Liver (tissue), 9 donors: ENCODE data around the gene CPA2. TPM values are rescaled to one million over a fixed set of nuclear protein-coding genes. Genes with fewer than 3 reads are reported as not detected.

Experiments
- DNase-seq: peaks from one replicate; pipeline ENCODE4 v3.0.0-alpha.2; 2017; ENCODE audit warnings: low spot score
- H3K27ac ChIP-seq, 2 donors: one replicate each; pipeline ENCODE4 v1.7.0; 2013; ENCODE audit warnings: inconsistent platforms in 2 of 2, low read length in 2 of 2, control low read depth in 1 of 2, low read depth in 1 of 2, mild to moderate bottlenecking in 1 of 2
- H3K27me3 ChIP-seq, 4 donors: one replicate each; pipeline versions ENCODE4 v1.6.1 to v1.7.0; 2013; ENCODE audit warnings: low read length in 3 of 4, inconsistent platforms in 1 of 4, mild to moderate bottlenecking in 1 of 4, moderate library complexity in 1 of 4; ENCODE audit not compliant: control insufficient read depth in 4 of 4, insufficient read depth in 4 of 4
- H3K36me3 ChIP-seq, 4 donors: one replicate each; pipeline versions ENCODE4 v1.6.1 to v1.7.0; 2013; ENCODE audit warnings: low read length in 3 of 4, mild to moderate bottlenecking in 3 of 4, low read depth in 1 of 4, moderate library complexity in 1 of 4; ENCODE audit not compliant: control insufficient read depth in 4 of 4, insufficient read depth in 3 of 4
- H3K4me1 ChIP-seq, 4 donors: one replicate each; pipeline versions ENCODE4 v1.6.1 to v1.7.0; 2013; ENCODE audit warnings: low read length in 3 of 4, mild to moderate bottlenecking in 3 of 4, moderate library complexity in 1 of 4; ENCODE audit not compliant: control insufficient read depth in 4 of 4, insufficient read depth in 4 of 4
- H3K4me3 ChIP-seq, 3 donors: one replicate each; pipeline versions ENCODE4 v1.6.1 to v1.7.0; 2013; ENCODE audit warnings: low read length in 3 of 3, control low read depth in 1 of 3, low read depth in 1 of 3, mild to moderate bottlenecking in 1 of 3
- H3K9ac ChIP-seq, 2 donors: one replicate each; pipeline ENCODE4 v1.7.0; 2013; ENCODE audit warnings: low read length in 2 of 2, mild to moderate bottlenecking in 2 of 2, moderate library complexity in 2 of 2, control low read depth in 1 of 2, low read depth in 1 of 2
- H3K9me3 ChIP-seq, 4 donors: one replicate each; pipeline versions ENCODE4 v1.6.1 to v1.7.0; 2013; ENCODE audit warnings: low read length in 3 of 4; ENCODE audit not compliant: control insufficient read depth in 4 of 4
- ATF3 ChIP-seq: IDR thresholded peaks from 2 replicates; pipeline ENCODE4 v1.6.1; 2016; ENCODE audit warnings: antibody characterized with exemption
- CTCF ChIP-seq: fragments of 150-350 bp; IDR thresholded peaks from 2 replicates; pipeline ENCODE4 v1.5.1; 2017; ENCODE audit warnings: improper control_type of control experiment, low read depth, low read length; ENCODE audit not compliant: missing input control
- EGR1 ChIP-seq, 2 donors: IDR thresholded peaks; 2 replicates each; pipeline ENCODE4 v1.6.1; 2016 to 2018; ENCODE audit warnings: antibody characterized with exemption in 2 of 2, low read depth in 2 of 2
- FOXA2 ChIP-seq: IDR thresholded peaks from 2 replicates; pipeline ENCODE4 v1.6.1; 2016; ENCODE audit warnings: antibody characterized with exemption
- GABPA ChIP-seq, 2 donors: IDR thresholded peaks in 1 of 2; conservative IDR thresholded peaks in 1 of 2; 2 replicates each; pipeline ENCODE4 v1.6.1; 2016; ENCODE audit warnings: antibody characterized with exemption in 2 of 2, mild to moderate bottlenecking in 1 of 2, moderate library complexity in 1 of 2
- HNF4A ChIP-seq, 2 donors: conservative IDR thresholded peaks; 2 replicates each; pipeline ENCODE4 v1.6.1; 2016; ENCODE audit warnings: antibody characterized with exemption in 2 of 2, mild to moderate bottlenecking in 2 of 2
- HNF4G ChIP-seq: IDR thresholded peaks from 2 replicates; pipeline ENCODE4 v1.6.1; 2016; ENCODE audit warnings: antibody characterized with exemption
- JUND ChIP-seq, 2 donors: IDR thresholded peaks; 2 replicates each; pipeline ENCODE4 v1.6.1; 2016; ENCODE audit warnings: antibody characterized with exemption in 2 of 2
- MAX ChIP-seq: IDR thresholded peaks from 2 replicates; pipeline ENCODE4 v1.6.1; 2016; ENCODE audit warnings: antibody characterized with exemption
- NR2F2 ChIP-seq: IDR thresholded peaks from 2 replicates; pipeline ENCODE4 v1.6.1; 2016; ENCODE audit warnings: antibody characterized with exemption
- RAD21 ChIP-seq, 2 donors: IDR thresholded peaks; 2 replicates each; pipeline ENCODE4 v1.6.1; 2016; ENCODE audit warnings: antibody characterized with exemption in 2 of 2, mild to moderate bottlenecking in 2 of 2
- REST ChIP-seq: IDR thresholded peaks from 2 replicates; pipeline ENCODE4 v1.6.1; 2016; ENCODE audit warnings: antibody characterized with exemption, mild to moderate bottlenecking
- RXRA ChIP-seq, 2 donors: IDR thresholded peaks; 2 replicates each; pipeline ENCODE4 v1.6.1; 2017 to 2018; ENCODE audit warnings: antibody characterized with exemption in 2 of 2, mild to moderate bottlenecking in 1 of 2
- YY1 ChIP-seq: IDR thresholded peaks from 2 replicates; pipeline ENCODE4 v1.6.1; 2016; ENCODE audit warnings: antibody characterized with exemption, mild to moderate bottlenecking
- WGBS: extraction: QIAGEN DNeasy Blood & Tissue Kit; methylation state at CpG from one replicate; pipeline ENCODE4 v1.1.7; 2013; 5-methylcytosine and 5-hydroxymethylcytosine counted together
- polyA plus RNA-seq, 2 donors: library from polyadenylated mRNA; stranded (reverse) in 1 of 2; unstranded in 1 of 2; fragments of 200-250 nt in 1 of 2; fragments of >200 nt in 1 of 2; fragmentation: Nextera tagmentation in 1 of 2; extraction: Ambion mirVana in 1 of 2; gene quantifications; one replicate each; pipeline versions ENCODE4 v1.2.1 to v1.2.3, GENCODE V29; 2013 to 2015
- total RNA-seq, 2 donors: library from RNA; depleted of rRNA; stranded (reverse); fragments of >200 nt; gene quantifications; one replicate each; pipeline ENCODE4 v1.2.3, GENCODE V29; 2014
- donor health status: healthy.
- donor health status: healthy.
- donor health status: healthy.
- donor health status: healthy.
- donor health status: healthy.

Gene CPA2
- total and polyA plus RNA-seq, 4 donors = not detected

DNA sequence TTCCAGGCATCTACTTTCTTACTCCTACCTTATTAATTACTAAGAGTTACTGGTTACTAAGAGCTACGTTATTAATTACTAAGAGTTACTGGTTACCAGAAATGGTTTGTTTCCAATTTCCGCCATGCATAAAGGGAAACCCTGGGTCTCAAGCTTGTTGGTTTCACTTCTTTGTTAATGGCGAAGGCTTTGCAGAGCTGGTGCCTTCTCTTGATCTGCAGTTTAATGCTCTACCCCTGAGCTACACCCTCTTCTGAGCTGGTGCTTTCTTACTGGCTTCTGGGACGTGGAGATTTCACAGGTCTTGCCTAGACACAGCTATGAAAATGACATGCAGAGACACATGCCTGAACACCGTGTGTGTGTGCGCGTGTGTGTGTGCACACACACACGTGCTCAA is 26.9 kb downstream of the CPA2 start:
- Histone ChIP-seq H3K36me3 (no peaks in the 10 kb centered on the region), H3K27me3 (peaks cover 0 to 3% (median 0%) of the 10 kb centered on the region in 4 donors), H3K4me1 (no peaks in the 10 kb centered on the region), H3K9ac (no peak overlapping the region), H3K4me3 (no peak overlapping the region), H3K9me3 (peaks cover 0 to 4% (median under 1%) of the 10 kb centered on the region in 4 donors), H3K27ac (no peak overlapping the region)
- TF ChIP-seq GABPA (IDR thresholded peaks at IDR 0.05 in 1 of 2, conservative IDR thresholded peaks at IDR 0.05 in 1 of 2) (no peak), ATF3 (no peak), HNF4G (no peak), CTCF (no peak), YY1 (no peak), HNF4A (conservative IDR thresholded peaks at IDR 0.05) (no peak), RAD21 (IDR thresholded peaks at IDR 0.05) (no peak), MAX (no peak), RXRA (IDR thresholded peaks at IDR 0.05) (no peak), JUND (IDR thresholded peaks at IDR 0.05) (no peak), FOXA2 (no peak)
- no peak for DNase-seq
- 77% methylated on average over 8 of the region's 8 CpGs for WGBS

- Histone ChIP-seq H3K27ac (no peak overlapping the region), H3K36me3 (no peaks in the 10 kb centered on the region), H3K4me1 (no peaks in the 10 kb centered on the region), H3K27me3 (peaks cover 0 to 3% (median 0%) of the 10 kb centered on the region in 4 donors), H3K9ac (no peak overlapping the region), H3K4me3 (no peak overlapping the region), H3K9me3 (peaks cover 0 to 4% (median under 1%) of the 10 kb centered on the region in 4 donors)
- TF ChIP-seq FOXA2 = no peak
- 82% methylated on average over 5 of the region's 5 CpGs for WGBS
- no peak for DNase-seq
Measured at GRCh38 chr7:130294314-130294713, 27.7 kb downstream of the CPA2 start.

- peaks cover 0 to 4% (median under 1%) of the 10 kb centered on the region in 4 donors for H3K9me3 ChIP-seq
- TF ChIP-seq HNF4A (conservative IDR thresholded peaks at IDR 0.05) (no peak), YY1 (no peak), MAX (no peak), ATF3 (no peak), FOXA2 (no peak), REST (no peak), EGR1 (IDR thresholded peaks at IDR 0.05; ENCODE audit: low read depth in 2 of 2) (no peak), NR2F2 (no peak), RXRA (IDR thresholded peaks at IDR 0.05) (no peak)
- H3K9ac ChIP-seq = no peak overlapping the region
- H3K27ac ChIP-seq = no peak overlapping the region
- H3K4me1 ChIP-seq = no peaks in the 10 kb centered on the region
- no peak for DNase-seq
- WGBS = 92% methylated on average over 13 of the region's 13 CpGs
- peaks cover 0 to 3% (median 0%) of the 10 kb centered on the region in 4 donors for H3K27me3 ChIP-seq
- no peaks in the 10 kb centered on the region for H3K36me3 ChIP-seq
- H3K4me3 ChIP-seq = no peak overlapping the region
Measured at GRCh38 chr7:130296221-130296951, 29.7 kb downstream of the CPA2 start.
